DOHH2 (cell line): Measurements from ENCODE around the gene PAPPA2.

ENCODE experiments used
- CTCF ChIP-seq: fragments of 200-600 bp; sonication (generic); IDR thresholded peaks from one replicate; pipeline ENCODE4 v1.5.1; 2014; ENCODE audit warnings: antibody characterized with exemption, mild to moderate bottlenecking, low read depth, low read length; ENCODE audit not compliant: poor library complexity, severe bottlenecking
- EZH2phosphoT487 ChIP-seq: fragments of 200-600 bp; sonication (generic); IDR thresholded peaks from 2 replicates; pipeline ENCODE4 v1.6.1; 2017; ENCODE audit warnings: borderline replicate concordance, mild to moderate bottlenecking, antibody characterized with exemption, low read length, moderate library complexity, mixed read lengths

- no peak for TF ChIP-seq CTCF
- TF ChIP-seq EZH2phosphoT487, result no peak
Measured at GRCh38 chr1:176604461-176604860, 141.5 kb downstream of the PAPPA2 start.
